GM21526 (cell line): ENCODE results near the gene ITPRID2.

Experiments used
- ATAC-seq: cut with Tn5 transposase; IDR thresholded peaks from one replicate; pipeline ENCODE4 v1.9.1; 2021; ENCODE audit warnings: moderate library complexity; ENCODE audit not compliant: unreplicated experiment, low FRiP score

ITPRID2 gene

DNA sequence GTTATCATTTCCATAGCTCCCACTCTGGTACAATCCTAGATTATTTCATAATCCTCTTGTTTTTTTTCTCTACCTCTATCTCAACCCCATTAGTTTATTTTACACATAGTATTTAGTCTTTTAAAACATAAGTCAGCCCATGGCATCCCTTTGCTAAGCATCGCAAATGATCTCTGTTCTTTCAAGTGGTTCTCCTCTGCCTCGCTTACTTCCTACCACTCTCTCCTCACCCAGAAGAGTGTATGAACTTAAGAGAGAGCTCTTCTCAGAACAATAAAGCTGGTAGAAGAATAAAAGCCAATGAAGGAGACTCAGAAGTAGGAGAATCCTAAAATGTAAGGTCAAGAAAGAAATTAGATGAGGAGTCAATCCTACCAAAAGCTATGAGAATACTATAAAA is 12.2 kb upstream of the ITPRID2 start:
- ATAC-seq: no peak

DNA sequence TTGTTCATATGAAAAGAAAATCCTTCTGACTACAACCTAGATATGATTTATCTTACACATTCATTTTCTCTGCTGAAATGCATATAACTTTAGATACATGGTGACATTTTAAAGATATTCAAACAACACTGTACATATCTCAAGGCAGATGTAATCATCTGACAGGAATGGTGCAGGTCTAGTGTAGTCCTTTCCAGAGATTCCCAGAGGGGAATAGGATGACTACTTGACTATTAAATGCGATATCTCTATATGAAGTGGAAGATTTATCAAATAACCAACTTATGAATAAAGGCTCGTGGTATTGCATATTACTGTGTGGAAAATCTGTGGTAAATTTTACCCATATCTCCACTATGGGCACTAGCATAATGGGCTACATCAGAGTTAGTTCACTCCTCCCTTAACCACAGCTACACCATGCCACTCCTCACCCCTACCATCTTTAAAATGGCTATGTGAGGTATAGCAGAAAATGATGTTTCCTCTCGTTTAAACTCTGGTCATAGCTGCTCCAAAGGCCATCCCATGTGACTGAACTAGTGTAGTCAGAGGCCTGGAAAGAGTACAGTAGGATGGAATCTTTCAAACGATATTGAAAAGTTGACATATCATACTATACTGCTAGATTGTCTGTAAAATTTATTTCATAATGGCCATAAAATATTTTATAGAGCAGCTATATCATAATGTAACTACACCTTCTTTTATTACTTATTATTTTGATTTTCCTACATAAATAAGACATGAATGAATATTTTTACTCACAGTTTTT is 9.1 kb upstream of the ITPRID2 start:
- ATAC-seq: no peak

GRCh38 chr2:181884601-181885000 is 6.9 kb upstream of the ITPRID2 start:
- no peak for ATAC-seq

DNA sequence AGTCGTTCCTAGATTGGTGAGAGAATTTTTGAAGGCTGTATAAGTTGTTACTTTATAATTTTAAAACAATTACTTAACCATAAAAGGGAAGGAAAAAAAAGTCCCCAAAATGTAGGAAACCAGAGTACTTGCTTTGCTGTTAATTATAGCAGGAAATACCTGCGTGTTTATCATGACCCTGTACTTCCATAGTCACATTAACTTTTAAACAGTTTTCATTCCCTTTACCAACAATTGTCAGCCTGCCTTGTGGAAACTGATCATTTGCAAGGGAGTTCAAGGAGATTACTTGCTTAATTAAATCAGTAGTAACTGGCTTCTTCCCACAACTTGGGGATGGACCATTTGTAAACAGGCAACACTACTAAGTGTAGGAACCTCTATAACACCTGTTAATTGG is 6.4 kb upstream of the ITPRID2 start:
- ATAC-seq: no peak

DNA sequence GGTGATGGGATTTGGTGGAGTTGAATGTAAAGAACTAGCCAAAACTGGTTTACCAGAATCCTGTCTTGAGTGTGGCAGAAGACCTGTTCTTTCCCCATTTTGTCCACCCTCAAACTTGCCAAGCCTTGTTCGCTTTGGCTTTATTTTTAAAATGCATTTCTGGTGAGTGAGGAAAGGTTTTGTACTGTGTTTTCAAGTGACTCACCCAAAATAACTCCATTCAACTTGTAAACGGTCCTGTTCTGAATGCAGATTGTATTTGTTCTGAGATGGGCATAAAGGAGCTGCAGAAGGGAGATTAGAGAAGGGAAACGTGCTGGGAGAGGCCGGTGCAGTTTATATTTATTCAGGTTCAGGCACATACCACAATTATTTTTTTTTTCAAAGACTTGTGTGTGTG is 5.3 kb upstream of the ITPRID2 start:
- no peak for ATAC-seq

GRCh38 chr2:181887045-181887444 is 4.5 kb upstream of the ITPRID2 start:
- no peak for ATAC-seq

DNA sequence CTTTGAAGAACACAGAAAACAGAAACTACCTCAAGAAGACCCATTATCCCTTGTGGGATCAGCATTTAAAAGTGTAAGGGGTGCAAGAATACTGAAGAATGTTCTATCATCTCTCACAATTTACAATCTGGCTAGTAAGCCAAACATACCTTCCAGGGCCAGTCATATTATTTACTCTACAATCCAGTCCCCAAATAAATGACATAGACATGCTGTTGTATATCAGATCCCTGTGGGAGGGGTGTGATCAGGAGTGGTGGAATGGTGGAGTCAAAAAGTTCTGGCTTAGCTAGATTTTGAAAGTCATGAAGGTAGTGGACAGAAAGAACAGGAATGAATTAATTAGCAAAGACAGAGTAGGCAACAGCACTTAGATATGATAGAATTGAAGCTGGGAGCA is 1.8 kb upstream of the ITPRID2 start:
- ATAC-seq: no peak

- no peak for ATAC-seq
Measured at GRCh38 chr2:181890271-181890670, 1.3 kb upstream of the ITPRID2 start.

DNA sequence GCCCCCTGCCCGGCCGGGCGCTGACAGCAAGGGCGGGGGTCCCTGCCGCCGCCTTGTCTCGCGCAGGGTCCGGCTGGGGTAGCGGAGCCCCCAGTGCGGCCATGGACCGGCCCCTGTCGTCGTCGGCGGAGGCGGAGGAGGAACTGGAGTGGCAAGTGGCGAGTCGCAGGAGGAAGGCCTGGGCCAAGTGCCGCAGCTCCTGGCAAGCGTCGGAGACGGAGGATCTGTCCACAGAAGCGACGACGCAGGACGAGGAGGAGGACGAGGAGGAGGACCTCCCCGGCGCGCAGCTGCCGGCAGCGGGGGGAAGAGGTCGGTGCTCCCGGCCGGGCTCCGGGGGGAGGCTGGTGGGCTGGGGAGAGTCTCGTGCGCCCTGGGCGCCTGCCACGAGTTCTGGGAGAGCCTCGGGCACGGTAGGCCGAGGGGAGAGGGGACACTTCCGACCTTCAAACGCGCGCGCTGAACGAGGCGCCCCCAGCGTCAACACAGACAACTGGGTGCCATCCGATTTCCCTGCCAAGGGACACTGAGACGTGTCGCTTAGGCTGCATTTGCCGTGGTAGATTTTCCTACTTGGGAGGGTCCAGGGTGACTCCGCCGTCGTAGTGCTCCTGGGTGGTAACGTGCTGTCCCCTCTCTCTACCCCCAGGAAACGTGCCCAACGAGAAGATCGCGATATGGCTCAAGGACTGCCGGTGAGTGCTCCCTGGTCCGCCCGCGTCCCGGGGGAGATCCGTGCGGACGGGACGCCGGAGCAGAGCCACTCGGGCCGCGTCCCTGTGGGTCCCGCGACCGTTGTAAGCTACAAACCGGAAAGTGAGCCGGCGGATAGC is 652 bp downstream of the ITPRID2 start:
- ATAC-seq: peak; percentile 58

GRCh38 chr2:181892799-181893435 is 1.4 kb downstream of the ITPRID2 start:
- ATAC-seq: no peak

- ATAC-seq: no peak
Measured at GRCh38 chr2:181894381-181894780, 2.9 kb downstream of the ITPRID2 start.

GRCh38 chr2:181895818-181896217 is 4.3 kb downstream of the ITPRID2 start:
- ATAC-seq: no peak

DNA sequence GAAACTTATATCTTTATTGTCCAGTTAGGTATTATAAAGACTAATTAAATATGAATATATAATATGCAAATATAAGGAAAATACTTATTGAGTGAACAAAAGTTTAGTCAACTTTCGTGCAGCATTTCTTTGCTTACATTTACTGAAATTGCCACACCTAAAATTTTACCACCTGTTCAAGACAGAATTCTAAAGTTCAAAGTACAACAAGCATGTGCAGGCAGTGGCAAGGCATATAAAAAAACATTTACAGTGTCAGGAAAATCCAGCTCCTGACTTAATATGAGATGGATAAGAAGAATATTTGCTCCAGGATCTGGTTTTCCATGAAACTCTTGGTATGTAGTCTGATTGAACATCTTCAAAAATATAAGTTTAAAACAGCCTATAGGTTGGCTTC is 4.8 kb downstream of the ITPRID2 start:
- ATAC-seq: no peak

DNA sequence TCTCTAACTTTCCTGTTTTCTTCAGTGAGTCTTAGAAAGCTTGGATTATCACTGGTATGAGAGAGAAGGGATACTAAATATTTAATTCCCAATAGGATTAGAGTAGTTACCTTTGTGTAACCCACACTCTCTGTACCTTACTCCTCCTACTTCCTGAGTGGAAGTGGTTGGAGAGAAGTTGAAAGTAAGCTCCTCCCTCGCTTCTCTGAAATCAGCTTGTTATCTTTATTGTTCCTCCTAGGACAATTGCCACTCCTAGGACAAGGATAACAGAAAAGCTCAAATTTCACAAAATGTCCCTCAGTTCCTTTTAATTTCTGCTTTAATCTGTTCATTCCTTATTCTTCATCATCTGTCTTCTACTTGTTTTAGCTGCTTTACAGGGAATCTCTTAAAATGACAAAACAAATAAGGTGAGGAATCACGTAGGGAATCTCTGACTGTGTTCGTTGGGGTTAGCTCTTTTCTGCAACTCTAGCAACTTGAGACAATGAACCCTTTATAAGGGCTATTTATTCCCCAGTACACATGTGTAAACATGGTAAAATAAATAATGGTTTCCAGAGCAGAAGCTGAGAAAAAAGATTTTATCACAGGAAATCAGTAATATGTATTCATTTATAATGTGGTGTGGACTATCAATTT is 8.6 kb downstream of the ITPRID2 start:
- ATAC-seq: no peak

GRCh38 chr2:181902625-181903024 is 11.1 kb downstream of the ITPRID2 start:
- no peak for ATAC-seq

DNA sequence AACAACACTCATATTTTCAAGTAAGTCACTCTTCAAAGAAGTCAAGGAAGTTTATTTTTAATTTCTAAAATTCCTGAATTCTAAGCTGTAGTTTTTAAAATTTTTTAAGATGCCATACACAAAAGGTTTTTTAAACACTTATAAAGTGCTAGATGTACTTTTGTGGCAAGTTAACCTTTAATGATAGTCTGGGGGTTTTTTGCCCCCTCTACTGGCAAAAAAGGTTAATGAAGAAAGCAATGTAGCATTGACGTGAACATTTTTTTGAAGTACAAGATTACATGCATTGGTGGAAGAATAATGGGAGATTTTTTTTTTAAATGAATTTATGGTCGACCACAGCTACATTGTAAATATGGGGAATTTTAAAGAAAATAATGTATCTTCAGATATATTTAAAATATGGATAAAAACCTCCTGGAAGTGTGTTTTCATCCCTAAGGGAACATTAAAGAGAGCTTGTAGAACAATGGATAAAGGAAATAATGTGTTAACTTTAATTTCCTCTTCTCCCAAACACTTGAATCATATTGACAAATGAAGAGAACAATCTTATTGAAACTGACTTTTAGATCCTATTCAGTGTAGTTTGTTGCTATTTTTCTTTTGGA is 12.6 kb downstream of the ITPRID2 start:
- no peak for ATAC-seq

GRCh38 chr2:181907057-181907456 is 15.5 kb downstream of the ITPRID2 start:
- ATAC-seq: peak; percentile 54

DNA sequence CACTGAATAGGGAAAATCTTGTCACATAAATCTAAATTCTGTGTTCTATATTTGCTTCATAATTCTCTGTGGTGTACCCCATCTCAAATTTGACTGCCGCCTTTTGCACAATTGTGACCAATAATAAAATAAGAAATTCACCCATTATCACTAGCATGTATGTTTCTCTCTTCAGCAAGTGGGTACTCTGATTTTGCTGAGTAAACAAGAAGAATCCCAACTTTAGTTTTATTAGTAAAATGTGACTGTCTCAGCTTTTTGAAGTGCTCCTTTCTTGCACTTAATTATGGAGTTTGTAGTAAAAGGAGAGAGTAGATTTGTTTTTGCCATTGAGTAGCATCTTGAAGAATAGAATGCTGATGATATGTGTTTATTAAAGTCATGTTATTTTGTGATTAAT is 16.1 kb downstream of the ITPRID2 start:
- ATAC-seq: no peak

DNA sequence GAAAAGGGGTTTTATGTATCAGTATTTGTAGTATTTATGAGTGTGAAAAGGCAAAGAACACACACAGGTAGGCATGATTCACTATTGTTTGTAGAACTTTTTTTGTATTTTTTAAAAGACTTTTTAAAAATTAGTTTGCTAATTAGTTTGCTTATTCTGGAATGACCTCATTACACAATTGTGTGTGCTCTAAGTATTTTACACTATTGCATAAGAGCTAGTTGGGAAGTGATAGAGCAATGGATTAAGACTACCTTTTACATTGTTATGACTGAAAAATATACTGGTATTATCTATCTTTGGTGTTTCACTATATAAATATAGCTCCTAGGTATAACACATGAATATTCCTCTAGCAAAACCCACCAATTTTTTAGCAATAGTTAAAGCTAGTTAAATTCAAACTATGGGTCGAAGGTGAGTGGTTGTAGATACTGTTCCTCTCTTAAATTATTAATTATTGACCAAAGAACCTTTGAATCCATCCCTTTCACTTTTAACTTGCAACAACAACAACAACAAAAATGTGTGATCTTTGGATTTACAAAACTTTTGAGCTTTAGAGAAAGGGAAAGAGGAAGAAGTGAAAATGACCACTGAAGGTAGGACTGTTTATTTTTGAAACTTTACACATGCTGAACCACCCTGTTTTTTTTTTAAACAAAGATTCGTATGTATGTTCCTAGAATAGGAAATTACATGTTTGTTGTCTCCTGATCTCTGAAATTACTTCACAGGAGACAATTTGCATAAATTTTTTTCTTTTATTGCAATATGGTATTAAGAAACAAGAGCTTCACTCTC is 18.7 kb downstream of the ITPRID2 start:
- no peak for ATAC-seq

DNA sequence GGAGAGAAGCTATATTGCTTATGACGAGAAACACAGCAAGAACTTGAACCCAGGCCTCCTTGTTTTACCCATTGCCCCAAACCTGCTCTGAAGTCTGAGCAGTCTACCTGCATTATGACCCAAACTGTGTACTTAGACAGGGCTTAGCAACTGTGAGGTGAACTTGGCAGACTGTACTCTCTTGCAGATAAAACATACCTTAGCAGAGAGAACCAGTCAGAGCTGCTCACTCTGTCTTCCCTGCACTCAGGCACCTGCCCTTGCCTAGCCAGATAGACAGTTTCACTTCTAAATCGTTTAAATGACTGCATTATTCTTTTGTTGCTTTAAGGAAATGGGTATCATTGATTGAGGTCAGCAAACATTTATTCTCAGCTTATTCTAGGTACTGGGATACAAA is 20.3 kb downstream of the ITPRID2 start:
- no peak for ATAC-seq
